COR-L47 (cell line): ENCODE measurements around the gene BDH2.

Experiments used
- DNase-seq: peaks from one replicate; lab custom pipeline; 2025; lab: John Stamatoyannopoulos, UW

The BDH2 gene

GRCh38 chr4:103099691-103100392, at the start of gene BDH2:
Gene BDH2, minus strand, starts transcription at chr4:103099834. Its CDS starts 3,580 bp downstream, at chr4:103096254.
- peak; percentile 83 for DNase-seq

- no peak for DNase-seq
Measured at GRCh38 chr4:103144926-103145325, 45.3 kb upstream of the BDH2 start.

- DNase-seq: no peak
Measured at GRCh38 chr4:103137446-103137827, 37.8 kb upstream of the BDH2 start.

GRCh38 chr4:103136671-103137445, 37.2 kb upstream of the BDH2 start:
- DNase-seq: no peak

- DNase-seq: no peak
Measured at GRCh38 chr4:103129174-103129573, 29.5 kb upstream of the BDH2 start.

GRCh38 chr4:103126126-103126525, 26.5 kb upstream of the BDH2 start:
- DNase-seq: no peak

- no peak for DNase-seq
Measured at GRCh38 chr4:103123114-103123513, 23.5 kb upstream of the BDH2 start.

- DNase-seq: no peak
Measured at GRCh38 chr4:103118166-103118565, 18.5 kb upstream of the BDH2 start.

GRCh38 chr4:103111598-103111997, 12.0 kb upstream of the BDH2 start:
- DNase-seq: no peak

GRCh38 chr4:103108542-103108941, 8.9 kb upstream of the BDH2 start:
- DNase-seq: no peak

GRCh38 chr4:103105558-103106356, 6.1 kb upstream of the BDH2 start:
- DNase-seq: no peak

- DNase-seq: no peak
Measured at GRCh38 chr4:103104886-103105285, 5.3 kb upstream of the BDH2 start.

GRCh38 chr4:103100691-103101090, 1.1 kb upstream of the BDH2 start:
- no peak for DNase-seq

- no peak for DNase-seq
Measured at GRCh38 chr4:103098756-103099440, 736 bp downstream of the BDH2 start.

- DNase-seq: no peak
Measured at GRCh38 chr4:103098341-103098740, 1.3 kb downstream of the BDH2 start.

- DNase-seq: no peak
Measured at GRCh38 chr4:103097112-103097511, 2.5 kb downstream of the BDH2 start.

GRCh38 chr4:103095080-103095479, 4.6 kb downstream of the BDH2 start:
- no peak for DNase-seq

- no peak for DNase-seq
Measured at GRCh38 chr4:103092245-103092644, 7.4 kb downstream of the BDH2 start.

- peak; percentile 40 for DNase-seq
Measured at GRCh38 chr4:103091601-103092223, 7.9 kb downstream of the BDH2 start.

- no peak for DNase-seq
Measured at GRCh38 chr4:103089481-103089880, 10.2 kb downstream of the BDH2 start.

GRCh38 chr4:103086551-103086950, 13.1 kb downstream of the BDH2 start:
- DNase-seq: no peak
